HepG2 (cell line): ENCODE data around the gene LRRC8E. TPM values are rescaled to one million over a fixed set of nuclear protein-coding genes. Genes with fewer than 3 reads are reported as not detected.

ENCODE experiments used
- CAMTA2 ChIP-seq: sonication (generic); formaldehyde crosslinking; IDR thresholded peaks from 2 replicates; pipeline ENCODE4 v1.4.0; 2020; ENCODE audit warnings: mild to moderate bottlenecking, missing genetic modification reagents, borderline replicate concordance
- ETV6 ChIP-seq: sonication (generic); formaldehyde crosslinking; conservative IDR thresholded peaks from 2 replicates; pipeline ENCODE4 v1.4.0; 2020; ENCODE audit warnings: missing genetic modification reagents
- FOXM1 ChIP-seq: sonication (generic); formaldehyde crosslinking; IDR thresholded peaks from 2 replicates; pipeline ENCODE4 v1.5.0; 2020; ENCODE audit warnings: missing genetic modification reagents
- HMGXB3 ChIP-seq: sonication (generic); formaldehyde crosslinking; IDR thresholded peaks from 2 replicates; pipeline ENCODE4 v1.4.0; 2020; ENCODE audit warnings: missing genetic modification reagents, borderline replicate concordance
- HNF1B ChIP-seq: sonication (generic); formaldehyde crosslinking; IDR thresholded peaks from 2 replicates; pipeline ENCODE4 v1.5.1; 2020; ENCODE audit warnings: mild to moderate bottlenecking, moderate library complexity, missing genetic modification reagents
- LCORL ChIP-seq, 2 experiments: fragments of 450-650 bp in 1 of 2; sonication (generic) in 1 of 2; formaldehyde crosslinking in 1 of 2; IDR thresholded peaks; 2 replicates each; pipeline versions ENCODE4 v1.5.0 to v1.6.1; 2017 to 2020; ENCODE audit warnings: antibody characterized with exemption in 1 of 2, missing genetic modification reagents in 1 of 2
- MIXL1 ChIP-seq: IDR thresholded peaks from 2 replicates; pipeline ENCODE4 v1.6.1; 2016
- MYNN ChIP-seq: sonication (generic); formaldehyde crosslinking; IDR thresholded peaks from 2 replicates; pipeline ENCODE4 v1.4.0; 2020; ENCODE audit warnings: mild to moderate bottlenecking, low read depth, missing genetic modification reagents
- PAXIP1 ChIP-seq: sonication (generic); formaldehyde crosslinking; conservative IDR thresholded peaks from 2 replicates; pipeline ENCODE4 v1.4.0; 2020; ENCODE audit warnings: mild to moderate bottlenecking, missing genetic modification reagents, moderate library complexity
- SATB2 ChIP-seq: sonication (generic); formaldehyde crosslinking; IDR thresholded peaks from 2 replicates; pipeline ENCODE4 v1.5.0; 2020; ENCODE audit warnings: missing genetic modification reagents
- ZBTB33 ChIP-seq: sonication (generic); formaldehyde crosslinking; IDR thresholded peaks from 2 replicates; pipeline ENCODE4 v1.4.0; 2020; ENCODE audit warnings: missing genetic modification reagents
- ZNF281 ChIP-seq: sonication (generic); formaldehyde crosslinking; IDR thresholded peaks from 2 replicates; pipeline ENCODE4 v1.4.0; 2020; ENCODE audit warnings: missing genetic modification reagents, borderline replicate concordance
- ZNF772 ChIP-seq: sonication (generic); formaldehyde crosslinking; IDR thresholded peaks from 2 replicates; pipeline ENCODE4 v1.5.0; 2020; ENCODE audit warnings: mild to moderate bottlenecking, missing genetic modification reagents
- polyA plus RNA-seq, 8 experiments: library from polyadenylated mRNA; depleted of rRNA in 3 of 8; stranded (reverse) in 7 of 8; unstranded in 1 of 8; fragments of >200 nt; fragmentation: Illumina TruSeq in 4 of 8; extraction: Trizol in 4 of 8; gene quantifications; 2 replicates each; pipeline versions ENCODE4 v1.2.1 to v1.2.3, GENCODE V29; 2011 to 2016; ENCODE audit warnings: low read depth in 4 of 8, missing spikeins in 1 of 8, mixed read lengths in 1 of 8; ENCODE audit not compliant: insufficient read depth in 1 of 8
- total RNA-seq, 5 experiments: library from RNA; depleted of rRNA; stranded (reverse); fragments of >200 nt; fragmentation: Illumina TruSeq; extraction: Trizol; gene quantifications; 2 replicates each; pipeline ENCODE4 v1.2.3, GENCODE V29; 2016; ENCODE audit warnings: low read depth in 1 of 5

Gene LRRC8E
- total and polyA plus RNA-seq, 2 of the 13 experiments (the other 11 are each of a cell fraction or from before 2014, with no cell fraction given), result 8.0 to 10.3 TPM

GRCh38 chr19:7925171-7925851 is 37.0 kb downstream of the LRRC8E start (continued):
- TF ChIP-seq ZNF772 (CRISPR knock-in tag) (peak; percentile 53; the same call in 1 of the 2 replicates), MYNN (CRISPR knock-in tag) (no peak), ETV6 (CRISPR knock-in tag) (peak; percentile 69; the same call in 1 of the 2 replicates), LCORL (IDR thresholded peaks at IDR 0.05) (no peak), LCORL (CRISPR knock-in tag; IDR thresholded peaks at IDR 0.05) (peak; percentile 47; the same call in 1 of the 2 replicates), SATB2 (CRISPR knock-in tag) (peak; percentile 84; the same call in 1 of the 2 replicates), MIXL1 (CRISPR knock-in tag) (no peak), HNF1B (CRISPR knock-in tag) (no peak), FOXM1 (CRISPR knock-in tag) (0 out of 2 replicates have a peak, but pooled peaks have one; percentile 70), PAXIP1 (CRISPR knock-in tag) (no peak), ZBTB33 (peak; percentile 55; the same call in 1 of the 2 replicates), CAMTA2 (no peak), HMGXB3 (CRISPR knock-in tag) (no peak), ZNF281 (CRISPR knock-in tag) (peak; percentile 55; the same call in 1 of the 2 replicates)
